IPS-18c (cell line): ENCODE measurements around the gene PRAC2.
"Not testable (repeated sequence)": the region's sequence is repeated elsewhere in the genome, so short reads cannot be mapped to it uniquely, and the experiment has no call there.

Source experiments
- H3K4me3 ChIP-seq: 2 replicates; pipeline ENCODE4 v1.7.0; 2013; ENCODE audit warnings: low read depth, mild to moderate bottlenecking, low read length, moderate library complexity; ENCODE audit not compliant: insufficient read depth
- H3K9me3 ChIP-seq: one replicate; pipeline ENCODE4 v1.6.1; 2013; ENCODE audit warnings: mild to moderate bottlenecking, low read length, moderate library complexity; ENCODE audit not compliant: control insufficient read depth, insufficient read depth

PRAC2 gene

GRCh38 chr17:48722915-48723422 is at the start of gene PRAC2:
TSS of gene PRAC2 (plus strand) at chr17:48723185. CDS start at chr17:48724411, 1,226 bp downstream.
- H3K4me3 ChIP-seq: peak within 1 kb of the TSS; percentile 15; the same call in 1 of the 2 replicates

GRCh38 chr17:48676963-48677558 is 45.9 kb upstream of the PRAC2 start:
- Histone ChIP-seq H3K9me3 (no peaks in the 10 kb centered on the region), H3K4me3 (no peak overlapping the region)

More at GRCh38 chr17:48722915-48723422, at the start of gene PRAC2:
- peaks cover 4% of the 10 kb centered on the region for H3K9me3 ChIP-seq

- Histone ChIP-seq H3K4me3 (peak overlapping the region; percentile 38), H3K9me3 (no peaks in the 10 kb centered on the region)
These were observed 44.6 kb upstream of the PRAC2 start for GRCh38 chr17:48678141-48678971.

GRCh38 chr17:48679385-48680096 is 43.4 kb upstream of the PRAC2 start:
- Histone ChIP-seq H3K9me3 (no peaks in the 10 kb centered on the region), H3K4me3 (no peak overlapping the region)

GRCh38 chr17:48681609-48682008 is 41.4 kb upstream of the PRAC2 start:
- Histone ChIP-seq H3K4me3 (no peak overlapping the region), H3K9me3 (no peaks in the 10 kb centered on the region)

GRCh38 chr17:48690655-48691054 is 32.3 kb upstream of the PRAC2 start:
- H3K9me3 ChIP-seq: no peaks in the 10 kb centered on the region
- H3K4me3 ChIP-seq: no peak overlapping the region

- H3K9me3 ChIP-seq: no peaks in the 10 kb centered on the region
- H3K4me3 ChIP-seq: no peak overlapping the region
These were observed 30.9 kb upstream of the PRAC2 start for GRCh38 chr17:48692049-48692448.

DNA sequence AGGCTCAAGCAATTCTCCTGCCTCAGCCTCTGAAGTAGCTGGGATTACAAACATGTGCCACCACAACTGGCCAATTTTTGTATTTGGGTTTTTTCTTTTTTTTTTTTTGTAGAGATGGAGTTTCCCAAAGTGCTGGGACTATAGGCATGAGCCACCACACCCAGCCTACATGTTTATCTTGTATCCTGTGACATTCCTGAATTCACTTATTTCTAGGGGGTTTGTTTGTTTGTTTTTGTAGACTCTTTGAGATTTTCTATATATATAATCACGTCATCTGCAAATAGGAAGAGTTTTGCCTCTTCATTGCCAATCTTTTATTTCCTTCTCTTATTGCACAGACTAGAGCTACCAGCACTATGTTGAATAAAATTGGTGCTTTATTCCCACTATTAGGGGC is 29.8 kb upstream of the PRAC2 start:
- H3K4me3 ChIP-seq: no peak overlapping the region
- H3K9me3 ChIP-seq: no peaks in the 10 kb centered on the region

GRCh38 chr17:48701864-48702532 is 21.0 kb upstream of the PRAC2 start:
- H3K4me3 ChIP-seq: no peak overlapping the region
- H3K9me3 ChIP-seq: no peaks in the 10 kb centered on the region

DNA sequence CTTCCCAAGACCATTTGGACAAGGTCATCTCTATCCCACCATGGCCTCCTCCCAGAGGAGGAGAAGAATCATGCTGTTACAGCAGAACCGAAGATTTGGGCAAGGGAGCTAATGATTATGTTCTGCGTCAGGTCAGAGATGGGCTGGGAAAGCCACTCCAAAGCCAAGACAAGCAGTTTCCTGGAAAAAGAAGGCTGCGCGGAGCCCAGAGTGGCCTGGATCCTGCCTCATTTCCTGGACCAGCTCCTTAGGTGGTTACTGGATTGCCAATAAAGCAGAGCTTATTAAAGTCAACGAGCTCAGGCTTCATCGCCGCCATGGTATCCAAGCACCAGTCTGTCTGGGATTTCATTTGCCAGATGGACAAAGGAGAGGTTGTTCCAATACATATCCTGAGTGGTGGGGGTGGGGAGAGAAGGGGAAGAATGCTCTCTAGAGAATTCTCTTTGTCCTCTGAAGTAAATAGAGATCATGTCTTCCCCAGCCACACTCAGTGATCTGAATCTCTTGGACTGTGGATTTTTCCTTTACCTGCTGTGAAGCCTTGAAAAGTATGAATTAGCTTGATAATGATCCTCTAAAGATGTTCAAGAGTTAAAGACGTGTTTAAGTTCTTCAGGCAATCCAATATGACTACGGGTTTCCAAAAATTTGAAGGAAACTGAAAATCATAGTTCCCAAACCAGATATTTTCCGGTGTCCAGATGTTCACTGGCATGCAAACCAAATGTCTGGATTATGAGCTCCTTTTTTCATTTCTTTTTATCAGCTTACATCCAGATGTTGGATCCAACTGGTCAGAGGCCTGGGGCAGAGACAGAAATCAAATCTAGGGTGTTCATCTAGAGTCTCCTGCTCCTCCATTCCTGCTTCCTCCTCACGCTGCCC is 18.4 kb upstream of the PRAC2 start:
- Histone ChIP-seq H3K4me3 (no peak overlapping the region), H3K9me3 (no peaks in the 10 kb centered on the region)

GRCh38 chr17:48711128-48711527 is 11.9 kb upstream of the PRAC2 start:
- Histone ChIP-seq H3K4me3 (no peak overlapping the region), H3K9me3 (no peaks in the 10 kb centered on the region)

- no peak overlapping the region for H3K4me3 ChIP-seq
- peaks cover 2% of the 10 kb centered on the region for H3K9me3 ChIP-seq
These were observed 7.2 kb upstream of the PRAC2 start for GRCh38 chr17:48715496-48716399.

- not testable (repeated sequence) for H3K4me3 ChIP-seq, H3K9me3 ChIP-seq
These were observed 6.4 kb upstream of the PRAC2 start for GRCh38 chr17:48716549-48716948.

DNA sequence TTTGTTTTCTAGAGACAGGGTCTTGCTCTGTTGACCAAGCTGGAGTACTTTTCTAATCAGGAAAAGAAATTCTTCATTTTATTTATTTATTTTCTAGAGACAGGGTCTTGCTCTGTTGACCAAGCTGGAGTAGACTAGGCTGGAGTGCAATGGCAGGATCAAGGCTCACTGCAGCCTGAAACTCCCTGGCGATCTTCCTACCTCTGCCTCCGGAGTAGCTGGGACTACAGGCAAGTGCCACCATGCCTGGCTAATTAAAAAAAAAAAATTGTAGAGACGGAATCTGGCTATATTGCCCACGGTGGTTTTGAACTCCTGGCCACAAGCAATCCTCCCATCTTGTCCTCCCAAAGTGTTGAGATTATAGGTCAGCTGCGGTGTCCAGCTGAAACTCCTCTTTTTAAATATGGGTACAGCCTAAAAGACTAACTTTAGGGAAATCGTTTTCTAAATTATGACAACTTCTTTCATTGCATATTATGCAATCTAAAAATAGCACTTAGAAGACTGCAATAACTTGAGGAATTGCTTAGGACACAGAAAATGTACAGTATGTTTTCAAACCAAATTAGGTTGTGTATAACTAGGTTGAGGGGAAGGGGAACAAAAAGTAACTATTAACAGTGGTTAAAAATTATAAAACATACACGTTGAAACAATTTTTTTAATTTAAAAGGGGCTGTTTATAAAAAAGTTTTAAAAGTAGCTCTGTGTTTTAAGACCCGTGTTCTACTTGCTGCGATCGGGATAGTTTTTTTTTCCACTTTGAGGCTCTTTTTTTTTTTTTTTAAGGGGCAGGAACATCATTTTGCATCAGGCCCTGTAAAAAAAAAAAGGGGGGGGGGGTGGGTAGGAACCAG is 5.4 kb upstream of the PRAC2 start:
- Histone ChIP-seq H3K4me3 (no peak overlapping the region), H3K9me3 (peaks cover 2% of the 10 kb centered on the region)
